GM21723 (cell line): Measurements from ENCODE around the gene GGNBP2.
"Not testable (repeated sequence)": the region's sequence is repeated elsewhere in the genome, so short reads cannot be mapped to it uniquely, and the experiment has no call there.

Experiments
- ATAC-seq: cut with Tn5 transposase; IDR thresholded peaks from one replicate; pipeline ENCODE4 v1.9.1; 2021; ENCODE audit warnings: mild to moderate bottlenecking, moderate library complexity; ENCODE audit not compliant: unreplicated experiment

GGNBP2 gene

DNA sequence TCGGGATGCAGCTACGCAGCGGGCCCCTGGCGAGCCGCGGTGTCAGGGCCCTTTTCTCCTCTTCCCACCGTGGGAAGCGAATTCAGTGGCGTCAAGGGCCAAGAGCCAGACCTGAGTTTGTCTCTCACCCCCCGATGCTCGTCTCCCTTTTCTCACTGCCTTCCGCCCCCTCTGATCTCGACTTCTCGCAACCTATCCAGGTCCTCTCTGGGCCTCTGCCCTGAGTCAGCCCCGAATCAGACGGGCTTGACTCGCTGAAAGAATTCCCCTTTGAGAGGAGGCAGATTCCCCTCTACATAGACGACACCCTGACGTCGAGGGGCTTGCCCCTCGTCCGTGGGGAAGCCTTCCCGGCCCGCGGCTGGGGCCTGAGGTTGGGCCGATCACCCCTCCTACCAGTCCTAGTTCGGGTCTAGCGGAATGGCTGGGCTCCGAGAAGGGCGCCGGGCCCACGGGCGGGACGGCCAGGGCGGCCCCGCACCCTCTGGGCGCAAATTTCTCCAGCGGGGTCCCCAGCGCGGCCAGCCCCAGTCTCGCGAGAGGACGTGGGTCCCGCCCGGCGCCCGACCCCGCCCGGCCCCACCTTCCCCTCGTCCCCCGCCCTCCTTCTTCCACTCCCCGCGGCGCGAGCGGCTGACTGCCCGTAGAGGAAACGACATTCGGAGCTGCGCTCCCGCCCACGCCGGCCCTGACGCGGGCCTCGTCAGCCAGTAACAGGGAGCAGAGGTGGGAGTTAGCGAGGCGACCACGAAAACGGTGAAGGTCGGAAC, at the start of gene GGNBP2:
TSS of gene GGNBP2 (plus strand) at position 613 of the 770 bp plus-strand sequence. CDS start 806 bp downstream, outside the sequence.
- peak; percentile 56 for ATAC-seq

DNA sequence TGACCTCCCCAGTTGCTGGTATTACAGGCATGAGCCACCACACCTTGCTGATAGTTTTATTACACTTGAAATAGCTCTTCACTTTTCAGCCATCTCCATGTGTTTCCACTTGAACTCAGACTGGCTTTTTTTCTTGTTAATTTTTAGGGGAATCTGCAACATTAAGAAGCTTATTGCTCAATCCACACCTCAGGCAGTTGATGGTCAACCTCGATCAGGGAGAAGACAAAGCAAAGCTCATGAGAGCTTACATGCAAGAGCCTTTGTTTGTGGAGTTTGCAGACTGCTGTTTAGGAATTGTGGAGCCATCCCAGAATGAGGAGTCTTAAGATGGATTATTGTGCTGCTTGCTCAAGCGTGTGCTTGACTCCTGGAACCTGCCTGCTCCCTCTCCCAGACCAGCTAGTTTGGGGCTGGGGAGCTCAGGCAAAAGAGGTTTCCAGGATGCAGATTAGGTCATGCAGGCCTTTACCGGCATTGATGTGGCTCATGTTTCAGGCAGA, 49.6 kb upstream of the GGNBP2 start:
- ATAC-seq: no peak

- no peak for ATAC-seq
Measured at GRCh38 chr17:36496018-36496789, 48.5 kb upstream of the GGNBP2 start.

DNA sequence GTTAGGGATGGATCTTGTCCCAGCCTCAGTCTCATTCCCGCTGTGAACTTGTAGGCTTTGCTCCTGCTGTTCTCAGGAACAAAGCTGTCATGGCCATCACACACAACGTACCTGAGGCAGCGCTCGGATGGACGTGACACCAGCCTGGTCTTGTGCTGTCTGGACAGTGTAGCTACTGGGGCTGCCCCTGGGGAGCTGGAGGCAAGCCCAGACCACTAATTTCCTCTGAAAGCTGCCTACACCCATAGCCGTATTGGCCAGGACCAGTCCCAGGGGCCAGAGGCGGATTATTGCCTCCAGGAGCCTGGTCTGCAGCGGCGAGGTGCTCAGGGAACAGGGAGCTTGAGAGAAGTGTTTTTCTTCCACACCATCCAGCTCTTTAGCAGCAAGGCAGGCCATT, 46.6 kb upstream of the GGNBP2 start:
- ATAC-seq: no peak

- ATAC-seq: no peak
Measured at GRCh38 chr17:36498560-36499300, 46.0 kb upstream of the GGNBP2 start.

DNA sequence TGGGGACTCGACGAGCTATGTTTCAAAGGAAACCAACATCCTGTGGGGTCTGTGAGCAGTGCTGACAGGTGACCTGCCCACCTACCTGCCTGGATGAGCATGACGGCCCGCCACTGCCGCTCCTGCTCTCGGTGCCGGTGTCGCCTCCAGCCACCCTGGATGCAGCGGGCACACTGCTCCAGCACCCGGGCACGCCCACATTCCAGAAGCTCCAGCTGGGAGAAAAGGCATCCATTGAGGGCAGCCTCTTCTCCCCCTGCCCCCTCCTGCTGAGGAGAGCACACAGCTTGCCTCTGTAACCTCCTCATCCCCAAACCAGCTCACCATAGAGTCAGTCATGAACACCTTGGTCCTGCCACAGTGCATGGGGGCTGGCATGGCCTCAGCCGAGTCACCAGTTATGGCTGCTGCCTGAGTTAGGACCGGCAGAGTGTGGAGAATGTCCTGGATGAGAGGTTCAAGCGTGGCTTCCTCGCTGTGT, 43.9 kb upstream of the GGNBP2 start:
- no peak for ATAC-seq

DNA sequence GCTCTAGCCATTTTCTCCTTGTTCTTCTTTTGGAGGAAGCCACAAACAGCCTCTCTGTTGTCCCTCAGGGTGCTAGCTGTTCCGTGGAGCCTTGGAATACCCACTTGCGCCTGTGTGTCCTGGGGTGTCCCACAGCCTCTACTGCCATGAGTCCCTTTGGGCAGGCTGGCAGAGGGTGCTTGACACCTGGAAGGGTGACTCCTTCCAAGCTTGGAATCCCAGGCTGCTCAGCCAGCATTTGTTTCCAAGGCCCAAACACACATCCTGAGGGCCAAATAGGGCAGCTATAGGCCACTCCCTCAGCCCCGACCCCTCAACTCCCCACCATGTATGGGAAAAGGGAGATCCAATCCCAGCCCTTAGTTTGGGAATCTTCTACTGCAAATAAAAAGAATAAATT, 43.4 kb upstream of the GGNBP2 start:
- no peak for ATAC-seq

DNA sequence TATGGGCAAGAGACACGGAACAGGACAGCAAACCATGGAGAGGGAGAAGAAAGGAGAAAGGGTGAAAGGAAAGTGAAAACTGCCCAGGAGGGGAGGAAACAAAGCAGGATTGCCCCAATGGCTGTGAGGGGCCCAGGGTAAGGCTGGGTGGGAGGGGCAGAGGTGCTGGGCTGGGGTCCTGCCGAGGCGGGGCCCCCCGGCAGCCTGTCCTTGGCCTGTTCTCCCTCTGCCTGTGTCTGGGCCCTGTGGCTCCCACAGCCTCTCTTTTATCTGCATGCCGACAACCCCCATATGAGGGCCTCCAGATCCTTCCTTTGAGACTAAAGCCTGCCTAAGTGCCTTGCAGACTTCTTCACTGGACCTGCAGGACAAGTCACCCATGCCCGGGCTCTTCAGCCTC, 42.8 kb upstream of the GGNBP2 start:
- ATAC-seq: no peak

GRCh38 chr17:36503456-36504155, 41.1 kb upstream of the GGNBP2 start:
- no peak for ATAC-seq

DNA sequence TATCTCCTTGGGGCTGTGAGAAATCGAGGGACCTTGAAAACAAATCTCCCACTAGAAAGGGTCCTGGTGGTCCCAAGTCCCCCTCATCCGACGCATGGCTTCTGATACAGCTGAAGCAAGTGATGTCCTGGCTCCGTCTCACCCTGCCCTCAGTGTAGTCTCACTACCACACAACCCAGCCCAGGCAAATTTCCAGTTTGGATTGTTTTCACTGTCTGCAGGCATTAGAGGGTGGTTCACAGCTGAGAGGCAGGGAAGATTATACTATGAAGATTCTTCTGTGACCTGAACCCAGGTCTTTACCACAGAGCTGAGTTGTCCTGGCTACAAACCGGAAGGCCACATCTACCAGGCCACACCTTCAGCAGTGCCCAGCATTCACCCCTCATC, 40.6 kb upstream of the GGNBP2 start:
- no peak for ATAC-seq

DNA sequence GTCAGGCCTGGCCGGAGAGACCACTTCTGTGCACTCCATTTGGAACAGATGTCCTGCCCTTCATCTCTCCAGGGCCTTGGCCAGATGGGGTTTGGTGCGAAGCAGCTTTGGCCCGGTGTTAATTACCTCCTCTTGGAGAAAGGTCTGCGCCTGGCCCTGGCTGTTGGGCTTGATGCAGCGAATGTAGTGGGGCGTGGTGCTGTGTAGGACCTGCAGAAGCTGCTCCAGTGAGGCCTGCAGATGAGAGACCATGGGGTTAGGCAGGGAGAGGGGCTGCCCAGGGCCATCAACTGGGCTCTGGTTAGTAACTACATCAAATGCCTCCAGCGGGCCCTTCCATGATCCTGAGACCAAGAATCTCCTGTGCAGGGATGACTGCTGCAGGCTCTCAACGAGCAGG, 39.5 kb upstream of the GGNBP2 start:
- ATAC-seq: no peak

GRCh38 chr17:36506249-36506826, 38.4 kb upstream of the GGNBP2 start:
- no peak for ATAC-seq

DNA sequence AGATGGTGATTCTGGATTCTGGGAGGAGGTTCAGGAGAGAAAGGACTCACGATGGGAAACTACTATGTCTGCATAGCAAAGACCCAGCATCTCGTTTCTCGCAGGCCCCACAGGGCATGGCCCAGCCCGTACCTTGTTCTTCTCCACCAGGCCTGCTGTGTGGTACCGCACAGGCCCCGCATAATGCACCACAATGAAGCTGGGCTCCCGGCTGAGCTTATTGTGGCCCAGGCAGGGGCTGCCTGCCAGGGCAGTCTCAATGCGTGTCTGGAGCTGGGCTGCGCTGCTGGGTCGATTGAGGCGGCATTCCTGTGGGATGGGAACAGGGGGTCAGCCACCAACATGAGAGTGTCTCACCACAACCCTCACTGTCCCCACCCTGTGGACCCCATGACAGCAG, 37.9 kb upstream of the GGNBP2 start:
- no peak for ATAC-seq

DNA sequence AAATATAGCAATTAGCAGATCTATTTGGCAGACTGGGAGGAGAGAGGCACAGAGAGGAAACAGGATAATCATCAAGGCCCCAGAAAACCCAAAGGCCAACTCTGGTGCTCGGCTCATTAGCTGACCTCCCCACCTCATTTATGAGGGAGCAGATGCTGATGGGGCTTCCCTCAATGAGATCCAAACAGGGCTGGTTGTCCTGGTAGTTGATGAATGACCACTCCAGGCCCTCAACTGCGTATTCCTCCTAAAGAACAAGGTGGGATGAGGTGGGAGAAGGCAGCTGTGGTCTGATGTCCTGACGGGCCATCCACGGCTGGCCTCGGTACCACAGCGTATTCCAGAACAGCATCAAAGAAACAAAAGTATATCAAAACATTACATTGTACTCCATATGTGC, 37.5 kb upstream of the GGNBP2 start:
- no peak for ATAC-seq

- not testable (repeated sequence) for ATAC-seq
Measured at GRCh38 chr17:36508439-36508838, 36.3 kb upstream of the GGNBP2 start.

GRCh38 chr17:36509272-36509985, 35.3 kb upstream of the GGNBP2 start:
- ATAC-seq: no peak

GRCh38 chr17:36510636-36511035, 34.1 kb upstream of the GGNBP2 start:
- no peak for ATAC-seq

- ATAC-seq: no peak
Measured at GRCh38 chr17:36511216-36511615, 33.5 kb upstream of the GGNBP2 start.

- ATAC-seq: no peak
Measured at GRCh38 chr17:36512641-36513040, 32.1 kb upstream of the GGNBP2 start.

DNA sequence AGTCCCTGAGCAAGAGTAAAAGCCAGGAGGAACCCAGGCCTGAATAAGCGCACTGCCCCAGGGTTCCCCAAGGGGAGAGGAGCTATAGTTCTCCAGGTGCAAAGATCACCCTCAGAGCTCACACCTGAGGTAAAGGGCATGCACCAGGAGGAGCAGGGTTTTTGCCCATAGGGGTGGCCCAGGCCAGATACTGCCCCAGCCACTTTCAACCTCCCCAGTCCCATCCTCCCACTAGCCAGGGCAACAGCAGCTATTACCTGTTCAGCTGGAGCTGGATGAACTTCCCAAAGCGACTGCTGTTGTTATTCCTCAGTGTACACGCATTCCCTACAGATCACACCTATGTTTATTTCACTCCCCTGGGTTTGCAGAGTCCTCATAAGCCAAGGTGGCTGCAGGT, 29.9 kb upstream of the GGNBP2 start:
- no peak for ATAC-seq
